Right ventricle myocardium superior (tissue), 1 donor: ENCODE results near the gene CST9. TPM values are rescaled to one million over a fixed set of nuclear protein-coding genes. Genes with fewer than 3 reads are reported as not detected.
A peak's percentile ranks its signal among the peaks of the same experiment; 100 is the strongest.
"Not testable (repeated sequence)": the region's sequence is repeated elsewhere in the genome, so short reads cannot be mapped to it uniquely, and the experiment has no call there.

ENCODE experiments used
- ATAC-seq: fragments of 200-7000 bp; cut with Tn5 transposase; one replicate; pipeline ENCODE4 v1.9.1; 2020; ENCODE audit warnings: mild to moderate bottlenecking; ENCODE audit not compliant: poor library complexity
- DNase-seq: peaks from one replicate; pipeline ENCODE4 v3.0.0-alpha.2; 2020
- intact Hi-C: fragments of 100-400 bp; cut with DNase I; formaldehyde crosslinking; loops from one replicate; pipeline ENCODE4 v1.11.2; 2022
- total RNA-seq: library from RNA; stranded (reverse); fragmentation: NEBNext Ultra II Directional; extraction: Animal tissue kit (Norgen Biotek cat#: 25700); gene quantifications from one replicate; pipeline ENCODE4 v1.2.1, GENCODE V29; 2021
- donor health status: DM: no; HTN: yes; CAD: no; lungs with severe emphysema.

Gene CST9
- total RNA-seq, 1 donor from 2014 or later: not detected

DNA sequence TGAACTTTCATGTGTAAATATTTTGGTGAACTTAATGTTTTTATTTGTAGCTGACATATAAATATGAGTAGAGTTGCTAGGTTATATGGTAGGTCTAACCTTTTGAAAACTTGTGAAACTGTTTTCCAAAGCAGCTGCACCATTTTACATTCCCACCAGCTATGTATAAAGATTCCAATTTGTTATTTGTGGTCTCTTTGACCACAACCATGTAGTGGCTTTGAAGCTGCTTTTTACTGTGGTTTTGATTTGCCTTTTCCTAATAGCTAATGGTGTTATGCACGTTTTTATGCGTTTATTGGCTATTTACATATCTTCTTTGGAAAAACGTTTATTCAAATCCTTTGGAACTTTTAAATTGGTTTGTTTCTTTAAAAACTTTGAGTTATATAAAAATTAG is 21.8 kb upstream of the CST9 start:
- no peak for DNase-seq
- ATAC-seq: no peak
- intact Hi-C loops: no loop called here

GRCh38 chr20:23626040-23626620 is 20.4 kb upstream of the CST9 start:
- ATAC-seq: no peak
- intact Hi-C loops: no loop called here
- no peak for DNase-seq

DNA sequence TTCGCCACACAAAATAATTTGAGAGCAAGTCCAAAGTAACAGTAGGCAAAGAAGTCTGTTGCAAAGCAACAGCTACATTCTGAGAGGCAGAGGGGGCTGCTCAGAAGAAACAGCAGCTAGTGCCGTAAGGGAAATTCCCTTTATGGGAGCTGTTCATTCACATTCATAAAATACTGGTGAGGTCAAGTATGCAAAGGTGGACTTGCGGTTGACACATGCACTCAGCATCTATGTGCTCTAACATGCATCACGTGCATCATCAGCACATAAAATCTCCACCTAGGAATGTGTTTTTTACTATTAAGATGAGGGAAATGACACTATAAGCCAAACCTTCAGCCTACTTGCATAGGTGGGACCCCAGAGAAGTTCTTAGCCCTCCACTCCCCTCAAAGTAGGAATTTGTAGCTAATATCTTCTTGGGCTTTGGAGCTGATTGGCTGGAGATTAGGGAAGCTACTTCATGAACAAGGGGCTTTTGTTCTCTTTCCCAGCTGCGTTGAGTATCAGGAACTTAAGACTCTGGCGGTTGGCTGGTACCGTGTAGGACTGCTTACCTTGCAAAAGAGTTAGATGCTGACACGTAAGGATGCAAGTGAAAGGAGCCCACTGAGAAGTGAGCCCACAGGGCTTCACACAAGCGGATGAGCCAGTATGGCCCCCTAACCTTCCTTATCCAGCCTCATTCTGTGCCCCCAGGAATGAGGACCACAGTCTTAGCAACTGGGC is 19.7 kb upstream of the CST9 start:
- DNase-seq: no peak
- ATAC-seq: no peak
- intact Hi-C loops: no loop called here

- DNase-seq: no peak
- intact Hi-C loops: no loop called here
- ATAC-seq: no peak
Measured at GRCh38 chr20:23624324-23624691, 18.6 kb upstream of the CST9 start.

DNA sequence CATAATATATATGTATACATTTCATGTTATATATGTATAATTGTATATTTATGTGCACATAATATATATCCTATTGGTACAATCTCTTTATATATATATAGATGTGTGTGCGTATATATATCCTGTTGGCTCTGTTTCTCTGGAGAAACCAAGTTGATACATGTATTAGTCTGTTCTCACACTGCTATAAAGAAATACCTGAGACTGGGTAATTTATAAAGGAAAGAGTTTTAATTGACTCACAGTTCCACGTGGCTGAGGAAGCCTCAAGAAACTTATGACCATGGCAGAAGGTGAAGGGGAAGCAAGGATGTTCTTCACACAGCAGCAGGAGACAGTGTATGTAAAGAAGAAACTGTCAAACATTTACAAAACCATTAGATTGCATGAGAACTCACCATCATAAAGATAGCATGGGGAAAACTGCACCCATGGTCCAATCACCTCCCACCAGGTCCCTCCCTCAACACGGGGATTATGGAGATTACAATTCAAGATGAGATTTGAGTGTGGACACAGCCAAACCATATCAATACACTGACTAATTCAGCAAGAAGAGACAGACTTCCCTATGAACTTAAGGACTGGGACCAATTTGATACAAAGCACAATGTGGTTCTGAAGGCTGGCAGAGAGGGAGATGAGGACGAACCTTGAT is 18.1 kb upstream of the CST9 start:
- ATAC-seq: no peak
- intact Hi-C loops: no loop called here

GRCh38 chr20:23622839-23623343 is 17.2 kb upstream of the CST9 start:
- DNase-seq: peak; percentile 83
- intact Hi-C loops: no loop called here
- peak; percentile 96 for ATAC-seq

More for the DNA sequence above, 18.1 kb upstream of the CST9 start:
- no peak for DNase-seq

DNA sequence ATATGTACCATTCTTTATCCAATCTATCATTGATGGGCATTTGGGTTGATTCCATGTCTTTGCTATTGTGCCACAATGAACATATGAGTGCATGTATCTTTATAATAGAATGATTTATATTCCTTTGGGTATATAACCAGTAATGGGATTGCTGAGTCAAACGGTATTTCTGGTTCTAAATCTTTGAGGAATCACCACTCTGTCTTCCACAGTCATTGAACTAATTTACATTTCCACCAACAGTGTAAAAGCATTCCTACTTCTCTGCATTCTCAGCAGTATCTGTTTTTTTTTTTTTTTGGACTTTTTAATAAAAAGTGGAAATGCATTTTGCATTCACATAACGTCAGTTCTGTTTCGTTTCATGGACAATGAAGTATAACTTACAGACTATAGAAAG is 16.7 kb upstream of the CST9 start:
- DNase-seq, ATAC-seq, intact Hi-C loops: not testable (repeated sequence)

- ATAC-seq, DNase-seq, intact Hi-C loops: not testable (repeated sequence)
Measured at GRCh38 chr20:23620670-23621386, 15.1 kb upstream of the CST9 start.

DNA sequence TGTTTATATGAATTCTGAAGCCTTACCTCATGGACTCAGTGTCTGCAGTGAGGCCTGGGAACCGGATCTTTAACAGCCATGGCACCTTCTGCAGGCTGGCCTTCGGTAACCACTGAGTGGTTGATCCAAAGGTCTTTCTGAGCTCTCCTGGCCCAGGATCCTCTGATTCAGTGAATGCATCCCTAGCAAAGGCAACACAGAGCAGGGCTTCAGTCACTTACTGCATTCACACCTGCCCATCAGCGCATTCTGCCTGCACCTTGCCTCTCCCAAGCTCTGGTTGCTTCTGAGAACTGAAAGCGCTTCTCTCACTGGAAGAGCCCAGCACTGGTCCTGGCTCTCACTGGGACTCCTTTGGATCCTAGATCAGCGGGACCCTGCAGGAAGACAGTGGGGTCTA is 8.4 kb upstream of the CST9 start:
- intact Hi-C loops: no loop called here
- DNase-seq (no peak), ATAC-seq (peak; percentile 29)

DNA sequence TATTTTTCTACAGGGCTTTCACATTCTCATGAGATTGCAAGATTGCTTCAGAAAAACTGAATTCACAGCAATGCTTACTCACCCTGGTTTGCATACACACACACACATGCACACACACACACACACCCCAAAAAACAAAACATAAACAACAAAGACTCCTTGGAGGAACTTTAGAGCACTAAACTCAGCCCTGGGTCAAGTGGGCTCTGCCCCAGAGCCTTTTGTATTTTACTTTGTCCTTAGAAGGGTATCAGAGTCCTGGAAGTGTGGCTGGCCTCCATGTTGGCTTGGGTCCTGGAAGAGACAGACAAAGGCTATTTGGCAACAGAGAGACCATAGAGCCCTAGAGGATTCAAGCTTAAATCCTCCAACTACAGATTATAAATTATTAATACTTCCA is 8.0 kb upstream of the CST9 start:
- intact Hi-C loops: no loop called here
- DNase-seq (peak; percentile 70), ATAC-seq (peak; percentile 84)

DNA sequence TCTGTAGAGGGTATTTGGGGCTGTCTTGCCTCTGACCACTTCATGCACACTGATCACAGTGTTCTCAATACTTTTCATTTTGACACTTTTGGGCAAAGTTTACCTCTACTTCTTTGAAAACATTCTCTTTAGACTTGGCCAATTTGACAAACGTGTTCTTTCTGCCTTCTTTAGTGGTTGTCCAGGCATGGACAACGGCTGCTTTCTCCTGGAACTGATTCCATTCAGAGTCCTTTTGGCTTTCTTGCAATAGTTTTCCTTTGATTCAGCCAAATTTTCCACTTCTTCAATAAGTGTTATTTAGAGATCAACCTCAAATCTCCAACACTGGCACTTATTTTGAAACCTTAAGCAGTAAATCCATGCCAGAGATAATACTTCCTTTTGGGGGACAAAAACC is 6.7 kb upstream of the CST9 start:
- ATAC-seq: peak; percentile 23
- intact Hi-C loops: no loop called here
- DNase-seq: no peak

- ATAC-seq (no peak), DNase-seq (no peak)
- intact Hi-C loops: loop anchor here (10.0 kb wide), 1 partner anchor 165 kb away; no protein-coding TSS in a partner anchor
Measured at GRCh38 chr20:23609486-23610109, 3.9 kb upstream of the CST9 start.

DNA sequence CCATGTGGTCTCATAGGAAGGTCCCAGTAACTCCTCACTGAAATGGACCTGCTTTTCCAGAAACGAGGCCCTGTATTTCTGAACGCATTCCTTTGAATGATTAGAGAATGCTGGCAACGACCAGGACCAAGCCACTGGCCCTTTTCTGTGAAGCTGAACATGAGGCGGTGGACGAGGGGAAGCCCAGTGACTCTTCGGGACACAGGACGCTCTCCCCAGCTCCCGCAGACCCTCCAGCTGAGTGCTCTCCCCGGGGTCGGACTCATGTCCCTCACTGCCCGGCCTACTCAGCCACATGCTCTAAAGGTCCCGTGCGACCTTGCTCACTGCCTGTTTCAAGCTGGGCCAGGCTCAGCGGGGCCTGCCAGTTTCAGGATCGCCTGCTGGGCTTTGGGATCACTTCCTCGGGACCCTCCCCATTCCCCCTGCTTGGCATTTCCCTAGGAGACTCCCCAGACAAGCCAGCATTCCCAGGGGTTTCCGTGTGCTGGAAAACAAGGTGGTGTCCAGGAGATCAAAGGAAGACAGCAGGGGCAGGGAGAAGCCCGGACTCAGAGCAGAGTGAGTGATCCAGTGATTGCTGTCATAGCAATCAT is 2.6 kb upstream of the CST9 start:
- DNase-seq: no peak
- no peak for ATAC-seq
- intact Hi-C loops: loop anchor here (10.0 kb wide), 1 partner anchor 164 kb away; no protein-coding TSS in a partner anchor

GRCh38 chr20:23607497-23608245 is 2.0 kb upstream of the CST9 start:
- intact Hi-C loops: loop anchor here (10.0 kb wide), 1 partner anchor 163 kb away; no protein-coding TSS in a partner anchor
- ATAC-seq (no peak), DNase-seq (no peak)

GRCh38 chr20:23606652-23607049 is 934 bp upstream of the CST9 start:
- peak; percentile 90 for DNase-seq
- peak; percentile 97 for ATAC-seq

DNA sequence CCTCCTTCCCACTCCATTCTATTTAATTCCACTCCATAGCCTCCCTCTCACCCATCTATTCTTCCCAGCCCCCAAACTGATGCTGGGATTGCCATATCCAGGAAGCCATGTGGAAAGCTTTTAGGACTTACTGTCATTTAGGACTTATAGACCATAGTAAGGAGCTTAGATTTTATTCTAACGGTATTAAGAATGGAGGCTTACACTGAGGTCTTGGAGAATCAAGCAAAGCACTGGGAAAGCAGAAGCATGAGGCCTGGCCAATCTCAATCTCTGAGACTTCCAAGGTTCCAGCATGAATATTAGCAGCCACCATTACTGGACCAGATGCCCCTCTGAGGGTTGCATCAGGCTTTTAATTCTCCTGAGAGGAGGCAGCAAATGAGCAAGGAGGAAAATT is 1.4 kb downstream of the CST9 start:
- intact Hi-C loops: loop anchor here (10.0 kb wide), 1 partner anchor 160 kb away; no protein-coding TSS in a partner anchor
- no peak for ATAC-seq
- DNase-seq: no peak

More at GRCh38 chr20:23606652-23607049, 934 bp upstream of the CST9 start:
- intact Hi-C loops: loop anchor here (10.0 kb wide), 1 partner anchor 162 kb away; no protein-coding TSS in a partner anchor

DNA sequence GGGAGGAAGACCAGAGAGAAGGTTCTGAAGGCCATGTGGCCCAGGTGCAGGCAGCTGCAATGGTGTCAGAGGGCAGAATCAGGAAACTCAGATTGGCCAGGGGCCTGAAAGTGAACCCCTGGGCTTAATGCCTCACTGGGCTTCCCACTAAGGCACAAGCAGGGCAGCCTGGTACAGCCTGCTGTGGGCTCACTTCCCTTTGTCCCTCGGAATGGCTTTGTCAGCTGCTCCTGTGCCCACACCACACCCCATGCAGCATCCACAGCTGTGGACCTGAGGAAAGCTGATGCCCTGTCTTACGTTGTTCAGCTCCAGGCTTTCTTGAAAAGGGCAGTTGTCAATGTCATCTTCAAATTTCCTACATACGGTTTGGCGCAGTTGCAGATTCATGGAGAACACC is 2.4 kb downstream of the CST9 start:
- DNase-seq (no peak), ATAC-seq (no peak)
- intact Hi-C loops: loop anchor here (10.0 kb wide), 1 partner anchor 159 kb away; no protein-coding TSS in a partner anchor
